Prostate gland (tissue), 2 donors: ENCODE measurements around the gene NRN1L. TPM values are rescaled to one million over a fixed set of nuclear protein-coding genes. Genes with fewer than 3 reads are reported as not detected.

Experiments used
- DNase-seq: peaks from one replicate; pipeline ENCODE4 v3.0.0-alpha.2; 2019; ENCODE audit warnings: low spot score
- H3K27ac ChIP-seq, 2 donors: fragments of 200-600 bp; sonication (generic); 2 replicates each; pipeline ENCODE4 v1.5.1; 2017 to 2019
- H3K27me3 ChIP-seq: fragments of 200-600 bp; sonication (generic); replicated peaks from 2 replicates; pipeline ENCODE4 v1.5.1; 2019; ENCODE audit not compliant: insufficient read depth
- H3K36me3 ChIP-seq, 2 donors: fragments of 200-600 bp; sonication (generic); 1 replicate in 1 of 2; 2 replicates in 1 of 2; pipeline versions ENCODE4 v1.5.1 to v1.8.1; 2017 to 2019
- H3K4me1 ChIP-seq: fragments of 200-600 bp; sonication (generic); replicated peaks from 2 replicates; pipeline ENCODE4 v1.5.1; 2019
- H3K4me3 ChIP-seq, 2 donors: fragments of 200-600 bp; sonication (generic); 2 replicates each; pipeline ENCODE4 v1.5.1; 2017 to 2019
- H3K9me3 ChIP-seq: fragments of 200-600 bp; sonication (generic); 2 replicates; pipeline ENCODE4 v1.5.1; 2017
- CTCF ChIP-seq, 4 experiments: fragments of 200-600 bp in 2 of 4; fragments of 450-650 bp in 2 of 4; sonication (generic) in 2 of 4; IDR thresholded peaks; 1 replicate in 3 of 4; 2 replicates in 1 of 4; pipeline ENCODE4 v1.5.1; 2016 to 2019; ENCODE audit warnings: antibody characterized with exemption in 4 of 4, mild to moderate bottlenecking in 2 of 4, moderate library complexity in 2 of 4
- POLR2A ChIP-seq: fragments of 450-650 bp; IDR thresholded peaks from one replicate; pipeline ENCODE4 v1.6.1; 2016; ENCODE audit warnings: antibody characterized with exemption, mild to moderate bottlenecking
- POLR2AphosphoS5 ChIP-seq: sonication (generic); formaldehyde crosslinking; IDR thresholded peaks from one replicate; pipeline ENCODE4 v1.6.1; 2017; ENCODE audit warnings: antibody characterized with exemption
- WGBS: methylation state at CpG from one replicate; pipeline ENCODE4 v1.1.5; 2018; 5-methylcytosine and 5-hydroxymethylcytosine counted together
- intact Hi-C: fragments of 100-400 bp; cut with DNase I; formaldehyde crosslinking; loops from one replicate; pipeline ENCODE4 v1.14.2; 2022
- total RNA-seq, 2 donors: library from RNA; depleted of rRNA; stranded (reverse); fragments of >200 nt; gene quantifications; one replicate each; pipeline ENCODE4 v1.1.0, GENCODE V29; 2016

Gene NRN1L
- total RNA-seq, 2 donors from 2014 or later: 4.0 to 4.4 TPM

- Histone ChIP-seq H3K4me1 (peaks cover 15% of the 10 kb centered on the region), H3K36me3 (no peaks in the 10 kb centered on the region), H3K4me3 (peak within 1 kb of the TSS; percentile 78 to 91), H3K27me3 (no peaks in the 10 kb centered on the region), H3K9me3 (no peaks in the 10 kb centered on the region), H3K27ac (peak within 1 kb of the TSS; percentile 96 to 97)
- intact Hi-C loops: loop anchor here (2.0 kb wide), 1 partner anchor 24 kb away; no protein-coding TSS in a partner anchor
- TF ChIP-seq CTCF (IDR thresholded peaks at IDR 0.05) (peak in 2 of 4 experiments; percentile 32 to 35), POLR2A (peak; percentile 54), POLR2AphosphoS5 (peak; percentile 92)
- DNase-seq: peak; percentile 91
- under 1% methylated on average over 54 of the region's 57 CpGs for WGBS
These were observed 38.2 kb upstream of the NRN1L start, which contains the start of gene NUTF2 for GRCh38 chr16:67846320-67847063. NUTF2 (plus strand) TSS chr16:67846933; CDS start chr16:67865131, 18,198 bp downstream.

GRCh38 chr16:67847064-67847861, 37.4 kb upstream of the NRN1L start, which contains the start of gene CENPT:
CENPT (minus strand) TSS chr16:67847693; CDS start chr16:67833859, 13,834 bp downstream.
- H3K4me3 ChIP-seq: peak within 1 kb of the TSS; percentile 78 to 91
- WGBS: under 1% methylated on average over 48 of the region's 62 CpGs
- no peaks in the 10 kb centered on the region for H3K27me3 ChIP-seq
- intact Hi-C loops: loop anchor here (2.0 kb wide), 1 partner anchor 24 kb away; no protein-coding TSS in a partner anchor
- no peaks in the 10 kb centered on the region for H3K9me3 ChIP-seq
- peaks cover 15% of the 10 kb centered on the region for H3K4me1 ChIP-seq
- H3K27ac ChIP-seq: peak within 1 kb of the TSS; percentile 96 to 97
- TF ChIP-seq CTCF (IDR thresholded peaks at IDR 0.05) (no peak), POLR2AphosphoS5 (no peak), POLR2A (no peak)
- no peaks in the 10 kb centered on the region for H3K36me3 ChIP-seq
- DNase-seq: peak; percentile 51

- Histone ChIP-seq H3K27ac (no peak overlapping the region), H3K27me3 (no peaks in the 10 kb centered on the region), H3K36me3 (no peaks in the 10 kb centered on the region), H3K4me1 (peaks cover 15% of the 10 kb centered on the region), H3K4me3 (peak overlapping the region in 1 of 2 donors; percentile 91), H3K9me3 (no peaks in the 10 kb centered on the region)
- 89% methylated on average over 11 of the region's 11 CpGs for WGBS
- no peak for DNase-seq
- TF ChIP-seq CTCF (IDR thresholded peaks at IDR 0.05): no peak
- no peak for TF ChIP-seq POLR2A
- no peak for TF ChIP-seq POLR2AphosphoS5
- intact Hi-C loops: no loop called here
These were observed 36.6 kb upstream of the NRN1L start for GRCh38 chr16:67848118-67848517.

GRCh38 chr16:67853670-67854069, 31.0 kb upstream of the NRN1L start:
- intact Hi-C loops: no loop called here
- TF ChIP-seq POLR2AphosphoS5 (no peak), POLR2A (no peak), CTCF (IDR thresholded peaks at IDR 0.05) (no peak)
- Histone ChIP-seq H3K4me1 (peaks cover 4% of the 10 kb centered on the region), H3K27ac (no peak overlapping the region), H3K4me3 (no peak overlapping the region), H3K9me3 (no peaks in the 10 kb centered on the region), H3K36me3 (no peaks in the 10 kb centered on the region), H3K27me3 (no peaks in the 10 kb centered on the region)
- DNase-seq: no peak
- WGBS: 98% methylated on average over 3 of the region's 3 CpGs
